ENCODE measurements around the gene WDR89.
A peak's percentile ranks its signal among the peaks of the same experiment; 100 is the strongest.
"Not testable (repeated sequence)": the region's sequence is repeated elsewhere in the genome, so short reads cannot be mapped to it uniquely, and the experiment has no call there.

The WDR89 gene

DNA sequence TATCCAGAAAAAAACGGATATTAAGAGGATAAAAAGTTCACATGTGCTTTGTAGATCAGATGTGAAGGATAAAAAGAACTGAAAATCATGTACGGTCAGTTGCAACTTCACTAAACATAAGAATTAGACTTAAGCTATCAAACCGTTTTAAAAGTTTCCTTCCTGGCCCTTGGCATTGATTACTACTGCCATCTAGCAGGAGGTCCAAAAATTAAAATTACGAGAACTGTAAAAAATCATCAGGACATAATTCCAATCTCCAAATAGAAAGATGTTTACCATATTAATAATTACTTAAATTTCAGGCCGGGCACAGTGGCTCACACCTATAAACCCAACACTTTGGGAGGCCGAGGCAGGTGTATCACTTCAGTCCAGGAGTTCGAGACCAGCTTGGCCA, 7.9 kb downstream of the WDR89 start:
- DNase-seq (no peak), ATAC-seq (no peak)
- Mint-ChIP-seq H3K27me3 (no peaks in the 10 kb centered on the region), H3K27ac (peak overlapping the region in 1 of 2 donors; percentile 26), H3K9me3 (peaks cover 22 to 24% of the 10 kb centered on the region in 2 donors), H3K4me3 (no peak overlapping the region), H3K4me1 (peaks cover 60% of the 10 kb centered on the region)

- Mint-ChIP-seq H3K27ac (no peak overlapping the region), H3K4me1 (peaks cover 53% of the 10 kb centered on the region), H3K27me3 (no peaks in the 10 kb centered on the region), H3K4me3 (no peak overlapping the region), H3K9me3 (peaks cover 22 to 24% of the 10 kb centered on the region in 2 donors)
- no peak for DNase-seq
- ATAC-seq: peak; percentile 77
Observed at GRCh38 chr14:63632932-63633514, 8.6 kb downstream of the WDR89 start.

- H3K4me3 Mint-ChIP-seq: no peak overlapping the region
- ATAC-seq: no peak
- H3K9me3 Mint-ChIP-seq: no peaks in the 10 kb centered on the region
- no peaks in the 10 kb centered on the region for H3K27me3 Mint-ChIP-seq
- no peak for DNase-seq
- H3K27ac Mint-ChIP-seq: no peak overlapping the region
- peaks cover 30% of the 10 kb centered on the region for H3K4me1 Mint-ChIP-seq
Observed at GRCh38 chr14:63624701-63625100, 17.0 kb downstream of the WDR89 start.

- no peak overlapping the region for H3K4me3 Mint-ChIP-seq
- ATAC-seq (no peak), DNase-seq (no peak)
- no peaks in the 10 kb centered on the region for H3K9me3 Mint-ChIP-seq
- peaks cover 30% of the 10 kb centered on the region for H3K4me1 Mint-ChIP-seq
- H3K27me3 Mint-ChIP-seq: no peaks in the 10 kb centered on the region
- no peak overlapping the region for H3K27ac Mint-ChIP-seq
Observed at GRCh38 chr14:63624203-63624602, 17.5 kb downstream of the WDR89 start.

DNA sequence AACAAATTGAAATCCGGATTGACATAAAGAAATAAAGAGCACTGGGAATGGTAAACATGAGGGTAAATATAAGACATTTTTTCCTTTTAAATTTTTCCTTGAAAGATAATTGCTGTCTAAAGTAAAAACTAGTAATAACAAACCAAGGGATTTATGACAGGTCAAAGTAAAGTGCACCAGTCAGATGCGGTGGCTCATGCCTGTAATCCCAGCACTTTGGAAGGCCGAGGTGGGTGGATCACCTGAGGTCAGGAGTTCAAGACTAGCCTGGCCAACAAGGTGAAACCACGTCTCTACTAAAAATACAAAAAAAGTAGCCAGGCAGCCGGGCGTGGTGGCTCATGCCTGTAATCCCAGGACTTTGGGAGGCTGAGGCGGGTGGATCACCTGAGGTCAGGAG, 19.7 kb downstream of the WDR89 start:
- H3K27me3 Mint-ChIP-seq, H3K4me3 Mint-ChIP-seq, DNase-seq, ATAC-seq, H3K9me3 Mint-ChIP-seq: not testable (repeated sequence)
- H3K4me1 Mint-ChIP-seq: peaks cover 30% of the 10 kb centered on the region
- H3K27ac Mint-ChIP-seq: peak overlapping the region; percentile 75 to 89

DNA sequence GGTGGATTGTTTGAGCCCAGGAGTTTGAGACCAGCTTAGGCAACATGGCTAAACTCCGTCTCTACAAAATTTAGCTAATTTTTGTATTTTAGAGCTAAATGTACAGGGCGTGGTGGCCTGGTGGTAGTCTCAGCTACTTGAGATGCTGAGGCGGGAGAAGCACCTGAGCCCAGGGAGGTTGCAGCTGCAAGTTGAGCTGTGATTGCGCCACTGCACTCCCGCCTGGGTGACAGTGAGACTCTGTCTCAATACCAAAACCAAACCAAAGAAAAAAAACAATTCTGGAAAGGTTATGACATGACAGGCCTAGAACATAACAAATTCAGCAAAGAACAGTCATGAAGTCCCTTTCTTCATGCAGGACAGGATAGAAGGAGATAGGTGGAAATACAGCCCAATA, 25.7 kb downstream of the WDR89 start:
- H3K4me3 Mint-ChIP-seq: no peak overlapping the region
- ATAC-seq (no peak), DNase-seq (no peak)
- H3K27me3 Mint-ChIP-seq: no peaks in the 10 kb centered on the region
- no peak overlapping the region for H3K27ac Mint-ChIP-seq
- peaks cover 35% of the 10 kb centered on the region for H3K4me1 Mint-ChIP-seq
- H3K9me3 Mint-ChIP-seq: no peaks in the 10 kb centered on the region

DNA sequence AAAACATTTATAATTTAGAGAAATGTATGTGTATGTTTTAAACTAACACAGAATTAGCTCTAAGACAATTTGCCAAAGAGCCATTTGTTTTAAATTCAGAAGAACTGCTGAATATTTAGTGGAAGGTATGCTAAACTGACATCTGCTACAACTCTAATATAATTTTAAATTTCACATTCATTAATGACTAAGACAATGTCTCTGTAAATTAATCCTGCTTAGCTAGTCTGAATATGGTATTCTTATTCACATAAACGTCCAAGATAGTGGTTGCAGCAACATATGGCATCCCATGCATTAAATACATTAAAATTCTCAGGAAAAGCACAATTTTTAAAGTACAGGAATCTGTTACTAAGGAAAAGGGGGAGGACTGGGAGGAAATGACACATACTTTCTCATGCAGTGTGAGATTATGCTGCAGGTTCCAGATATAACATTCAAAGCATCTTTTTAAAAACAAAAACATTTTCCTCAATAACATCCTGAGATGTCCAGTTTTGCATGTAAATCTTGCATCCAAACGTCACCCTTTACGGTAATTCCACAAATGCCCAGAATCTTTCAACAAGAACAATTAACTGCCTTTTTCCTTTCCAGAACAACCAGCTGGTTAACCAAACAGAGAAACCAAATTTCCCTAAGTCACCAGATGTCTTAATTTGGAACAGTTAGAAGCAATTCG, 26.9 kb downstream of the WDR89 start:
- no peak for ATAC-seq
- Mint-ChIP-seq H3K4me3 (no peak overlapping the region), H3K4me1 (peaks cover 35% of the 10 kb centered on the region), H3K9me3 (no peaks in the 10 kb centered on the region), H3K27ac (peak overlapping the region in 1 of 2 donors; percentile 5), H3K27me3 (no peaks in the 10 kb centered on the region)
- no peak for DNase-seq

DNA sequence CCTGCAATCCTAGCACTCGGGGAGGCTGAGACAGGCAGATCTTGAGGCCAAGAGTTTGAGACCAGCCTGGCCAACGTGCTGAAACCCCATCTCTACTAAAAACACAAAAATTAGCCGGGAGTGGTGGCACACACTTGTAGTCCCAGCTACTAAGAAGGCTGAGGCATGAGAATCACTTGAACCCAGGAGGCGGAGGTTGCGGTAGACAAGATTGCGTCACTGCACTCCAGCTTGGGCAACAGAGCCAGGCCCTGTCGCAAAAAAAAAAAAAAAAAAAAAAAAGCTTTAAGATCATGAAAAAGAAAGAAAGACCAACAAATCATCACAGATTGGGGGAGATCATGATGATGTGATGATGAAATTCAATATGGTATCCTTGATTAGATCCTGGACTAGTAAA, 30.6 kb downstream of the WDR89 start:
- Mint-ChIP-seq H3K27ac (no peak overlapping the region), H3K4me3 (no peak overlapping the region), H3K9me3 (no peaks in the 10 kb centered on the region), H3K27me3 (no peaks in the 10 kb centered on the region), H3K4me1 (peaks cover 18% of the 10 kb centered on the region)
- no peak for ATAC-seq
- DNase-seq: no peak

GRCh38 chr14:63605041-63605532, 36.6 kb downstream of the WDR89 start:
- no peaks in the 10 kb centered on the region for H3K9me3 Mint-ChIP-seq
- H3K27me3 Mint-ChIP-seq: no peaks in the 10 kb centered on the region
- no peak overlapping the region for H3K27ac Mint-ChIP-seq

DNA sequence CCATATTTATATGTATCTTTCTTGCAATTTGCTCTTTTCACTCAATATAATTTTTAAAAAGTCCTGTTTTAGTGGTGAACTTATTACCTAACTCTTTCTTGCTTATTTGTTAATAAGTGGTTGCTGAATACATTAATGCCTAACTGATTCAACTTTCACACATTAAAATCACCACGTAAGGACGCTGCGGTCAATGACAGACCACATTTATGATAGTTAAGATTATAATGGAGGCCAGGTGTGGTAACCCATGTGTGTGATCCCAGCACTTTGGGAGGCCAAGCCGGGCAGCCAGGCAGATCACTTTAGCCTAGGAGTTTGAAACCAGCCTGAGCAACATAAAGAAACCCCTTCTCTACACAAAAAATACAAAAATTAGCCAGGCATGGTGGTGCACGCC, 37.0 kb downstream of the WDR89 start:
- Mint-ChIP-seq H3K4me3 (no peak overlapping the region), H3K27ac (no peak overlapping the region), H3K4me1 (peaks cover 11% of the 10 kb centered on the region), H3K9me3 (no peaks in the 10 kb centered on the region), H3K27me3 (no peaks in the 10 kb centered on the region)
- DNase-seq (no peak), ATAC-seq (no peak)

More at GRCh38 chr14:63605041-63605532, 36.6 kb downstream of the WDR89 start:
- DNase-seq (no peak), ATAC-seq (no peak)
- H3K4me3 Mint-ChIP-seq: no peak overlapping the region
- H3K4me1 Mint-ChIP-seq: peaks cover 11% of the 10 kb centered on the region

- Mint-ChIP-seq H3K9me3 (no peaks in the 10 kb centered on the region), H3K4me1 (peaks cover 11% of the 10 kb centered on the region), H3K27ac (peak overlapping the region in 1 of 2 donors; percentile 82), H3K4me3 (no peak overlapping the region), H3K27me3 (no peaks in the 10 kb centered on the region)
- no peak for DNase-seq
- ATAC-seq: no peak
Observed at GRCh38 chr14:63603749-63604277, 37.9 kb downstream of the WDR89 start.

- H3K27me3 Mint-ChIP-seq: no peaks in the 10 kb centered on the region
- DNase-seq (no peak), ATAC-seq (no peak)
- no peak overlapping the region for H3K4me3 Mint-ChIP-seq
- peaks cover 14% of the 10 kb centered on the region for H3K4me1 Mint-ChIP-seq
- peaks cover 12 to 39% of the 10 kb centered on the region in 2 donors for H3K9me3 Mint-ChIP-seq
- H3K27ac Mint-ChIP-seq: no peak overlapping the region
Observed at GRCh38 chr14:63598807-63599206, 42.9 kb downstream of the WDR89 start.

DNA sequence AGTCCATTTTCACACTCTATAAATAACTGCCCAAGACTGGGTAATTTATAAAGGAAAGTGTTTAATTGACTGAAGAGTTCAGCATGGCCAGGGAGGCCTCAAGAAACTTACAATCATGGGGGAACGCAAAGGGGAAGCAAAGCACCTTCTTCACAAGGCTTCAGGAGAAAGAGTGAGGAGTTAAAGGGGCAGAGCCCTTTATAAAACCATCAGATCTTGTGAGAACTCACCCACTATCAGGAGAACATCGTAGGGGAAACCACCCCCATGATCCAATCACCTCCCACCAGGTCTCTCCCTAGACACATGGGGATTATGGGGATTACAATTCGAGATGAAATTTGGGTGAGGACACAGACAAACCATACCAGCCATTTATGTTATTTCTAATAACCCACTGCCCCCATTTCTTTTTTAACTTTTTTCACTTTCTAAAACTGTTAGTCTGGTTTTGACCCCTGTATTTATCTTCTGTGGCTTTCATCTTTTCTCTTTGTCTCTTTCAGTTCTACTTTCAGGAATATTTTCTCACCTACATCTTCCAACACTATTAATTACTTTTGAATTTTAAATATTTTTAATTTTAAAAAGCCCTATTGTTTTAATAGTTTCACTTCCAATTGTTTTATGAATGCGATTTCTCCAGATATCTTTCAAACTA, 44.5 kb downstream of the WDR89 start:
- no peak for ATAC-seq
- Mint-ChIP-seq H3K4me3 (no peak overlapping the region), H3K4me1 (peaks cover 12% of the 10 kb centered on the region), H3K27me3 (no peaks in the 10 kb centered on the region), H3K9me3 (peaks cover 13 to 40% of the 10 kb centered on the region in 2 donors), H3K27ac (no peak overlapping the region)
- DNase-seq: no peak

DNA sequence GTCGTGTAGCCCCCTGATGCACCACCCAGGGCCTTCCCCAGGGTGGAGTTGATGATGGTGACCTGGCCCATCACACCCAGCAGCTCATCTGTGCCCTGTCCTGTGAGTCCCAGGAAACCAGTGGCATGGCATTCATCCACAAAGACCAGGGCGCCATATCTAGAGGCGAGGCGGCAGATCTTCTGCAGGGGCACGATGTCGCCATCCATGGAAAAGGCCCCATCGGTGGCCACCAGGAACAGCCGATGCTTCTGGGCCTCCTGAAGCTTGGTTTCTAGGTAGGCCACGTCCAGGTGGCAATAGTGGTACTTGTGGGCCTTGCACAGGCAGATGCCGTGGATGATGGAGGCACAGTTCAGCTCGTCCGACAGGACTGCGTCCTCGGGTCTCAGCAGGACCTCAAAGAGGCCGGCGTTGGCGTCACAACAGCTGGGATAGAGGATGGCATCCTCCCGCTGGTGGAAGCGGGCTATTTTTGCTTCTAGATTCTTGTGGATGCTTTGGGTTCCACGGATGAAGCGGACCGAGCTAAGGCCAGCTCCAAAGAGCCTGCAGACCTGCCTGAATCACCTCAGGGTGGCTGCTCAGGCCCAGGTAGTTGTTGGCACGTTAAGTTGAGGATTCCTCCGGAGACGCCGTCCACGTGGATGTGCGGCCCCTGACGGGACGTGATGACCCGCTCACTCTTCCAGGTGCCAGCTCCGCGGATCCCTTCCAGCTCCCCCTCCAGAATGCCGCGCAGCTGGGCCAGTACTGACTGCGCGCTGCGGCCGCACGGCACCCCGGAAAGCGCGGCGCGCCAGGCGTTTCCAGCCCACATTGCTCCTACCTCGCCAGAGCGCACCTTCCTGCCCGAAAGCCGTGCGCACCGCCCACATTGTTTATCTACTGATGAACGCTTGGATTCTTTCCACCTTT, 47.0 kb downstream of the WDR89 start:
- H3K4me3 Mint-ChIP-seq: no peak overlapping the region
- H3K27ac Mint-ChIP-seq: no peak overlapping the region
- ATAC-seq: peak; percentile 15

DNA sequence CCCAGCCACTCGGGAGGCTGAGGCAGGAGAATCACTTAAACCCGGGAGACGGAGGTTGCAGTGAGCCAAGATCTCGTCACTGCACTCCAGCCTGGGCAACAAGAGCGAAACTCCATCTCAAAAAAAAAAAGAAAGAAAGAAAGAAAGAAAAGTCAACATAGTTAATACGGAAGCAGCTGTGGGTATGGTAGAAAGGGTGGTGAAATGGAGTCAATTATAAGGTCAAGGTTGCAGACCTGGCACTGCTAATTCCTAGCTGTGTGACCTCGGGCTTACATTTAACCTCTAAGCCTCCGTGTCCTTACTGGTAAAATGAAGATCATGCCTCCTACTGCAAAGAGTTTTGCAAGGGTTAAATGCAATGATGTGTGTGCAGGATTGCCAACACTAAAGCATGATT, 58.6 kb downstream of the WDR89 start:
- H3K27ac Mint-ChIP-seq, H3K4me1 Mint-ChIP-seq, H3K27me3 Mint-ChIP-seq, DNase-seq, ATAC-seq, H3K4me3 Mint-ChIP-seq, H3K9me3 Mint-ChIP-seq: not testable (repeated sequence)

More for the DNA sequence above, 47.0 kb downstream of the WDR89 start:
- Mint-ChIP-seq H3K4me1 (peaks cover 12% of the 10 kb centered on the region), H3K9me3 (peaks cover 16 to 40% of the 10 kb centered on the region in 2 donors), H3K27me3 (no peaks in the 10 kb centered on the region)
- no peak for DNase-seq

Measured in stimulated activated naive CD8-positive, alpha-beta T cell treated with anti-CD3 and anti-CD28 coated beads, Interleukin-15, amount 100 ng/mL, for 72 hours (primary cell).